HepG2 (cell line): ENCODE results near the gene SLC13A1.

ENCODE experiments used
- FIP1L1 ChIP-seq: fragments of 200-400 bp; formaldehyde crosslinking; IDR thresholded peaks from 2 replicates; pipeline ENCODE4 v1.6.1; 2018; ENCODE audit warnings: low read depth, mild to moderate bottlenecking, low read length, moderate library complexity, borderline replicate concordance; ENCODE audit not compliant: insufficient read depth
- GATAD1 ChIP-seq: IDR thresholded peaks from 2 replicates; pipeline ENCODE4 v1.6.1; 2016; ENCODE audit warnings: missing genetic modification reagents, missing compliant biosample characterization
- HDAC2 ChIP-seq: sonication (generic); formaldehyde crosslinking; IDR thresholded peaks from 2 replicates; pipeline ENCODE4 v1.4.0; 2020; ENCODE audit warnings: missing genetic modification reagents
- HDAC6 ChIP-seq: fragments of 200-600 bp; sonication (generic); IDR thresholded peaks from 2 replicates; pipeline ENCODE4 v1.7.0; 2017; ENCODE audit warnings: mild to moderate bottlenecking, antibody characterized with exemption, low read length, low read depth
- HMG20A ChIP-seq: IDR thresholded peaks from 2 replicates; pipeline ENCODE4 v1.6.1; 2016; ENCODE audit warnings: borderline replicate concordance
- JUND ChIP-seq: sonication (generic); formaldehyde crosslinking; IDR thresholded peaks from 2 replicates; pipeline ENCODE4 v1.8.0; 2022; ENCODE audit warnings: mild to moderate bottlenecking, missing genetic modification reagents
- POLR2A ChIP-seq, 2 experiments: IDR thresholded peaks; 2 replicates each; pipeline ENCODE4 v1.6.1; 2011; ENCODE audit warnings: low read depth in 2 of 2, low read length in 2 of 2, mild to moderate bottlenecking in 1 of 2, moderate library complexity in 1 of 2; ENCODE audit not compliant: insufficient read depth in 1 of 2
- SIN3A ChIP-seq: IDR thresholded peaks from 2 replicates; pipeline ENCODE4 v1.6.1; 2011; ENCODE audit warnings: low read depth, mild to moderate bottlenecking, control low read depth, low read length, borderline replicate concordance
- ZKSCAN5 ChIP-seq: sonication (generic); formaldehyde crosslinking; IDR thresholded peaks from 2 replicates; pipeline ENCODE4 v1.5.1; 2020; ENCODE audit warnings: mild to moderate bottlenecking, missing genetic modification reagents
- ZNF746 ChIP-seq: sonication (generic); formaldehyde crosslinking; IDR thresholded peaks from 2 replicates; pipeline ENCODE4 v1.8.0; 2022; ENCODE audit warnings: mild to moderate bottlenecking, missing genetic modification reagents
- TF ChIP-seq, protein P1 (sequence below): sonication (generic); formaldehyde crosslinking; IDR thresholded peaks from 2 replicates; pipeline ENCODE4 v1.5.0; 2020; ENCODE audit warnings: mild to moderate bottlenecking, missing genetic modification reagents, moderate library complexity
- TF ChIP-seq, protein P2 (sequence below): sonication (generic); formaldehyde crosslinking; IDR thresholded peaks from 2 replicates; pipeline ENCODE4 v1.5.0; 2020; ENCODE audit warnings: missing genetic modification reagents

DNA sequence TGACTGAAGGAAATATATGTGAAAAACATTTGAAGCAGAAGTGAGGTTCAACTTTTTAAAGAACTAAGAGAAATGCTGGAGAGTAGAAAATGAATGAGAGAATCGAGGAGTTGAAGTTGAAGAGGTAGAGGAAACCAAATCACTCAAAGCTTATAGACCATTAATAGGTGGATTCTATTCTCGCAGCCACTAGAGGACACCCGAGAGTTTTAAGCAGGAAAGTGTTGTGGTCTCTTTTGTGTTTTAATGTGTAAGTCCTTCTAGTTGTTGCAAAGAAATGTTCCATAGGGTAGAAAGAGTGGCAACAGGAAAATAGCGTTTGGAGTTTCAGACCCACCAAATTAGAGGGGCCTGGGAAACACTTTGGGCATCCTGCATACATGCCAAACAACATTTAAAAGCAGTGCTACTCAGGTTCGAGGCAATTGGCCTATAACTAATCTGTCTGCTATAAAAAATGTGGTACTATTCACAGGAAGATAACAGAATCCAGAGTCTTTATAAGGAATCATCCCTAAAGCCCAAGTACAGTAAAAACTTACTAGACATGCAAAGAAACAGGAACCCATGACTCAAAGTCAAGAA is 129.0 kb downstream of the SLC13A1 start:
- TF ChIP-seq JUND (CRISPR knock-in tag) (no peak), ZKSCAN5 (CRISPR knock-in tag) (no peak), HDAC2 (CRISPR knock-in tag) (no peak), HDAC6 (no peak), POLR2A (IDR thresholded peaks at IDR 0.05; ENCODE audit: insufficient read depth in 1 of 2, low read depth in 2 of 2, low read length in 2 of 2) (no peak), ZNF746 (CRISPR knock-in tag) (no peak), GATAD1 (CRISPR knock-in tag) (no peak), FIP1L1 (no peak), SIN3A (no peak), HMG20A (CRISPR knock-in tag) (no peak)
- TF ChIP-seq, protein P1, sequence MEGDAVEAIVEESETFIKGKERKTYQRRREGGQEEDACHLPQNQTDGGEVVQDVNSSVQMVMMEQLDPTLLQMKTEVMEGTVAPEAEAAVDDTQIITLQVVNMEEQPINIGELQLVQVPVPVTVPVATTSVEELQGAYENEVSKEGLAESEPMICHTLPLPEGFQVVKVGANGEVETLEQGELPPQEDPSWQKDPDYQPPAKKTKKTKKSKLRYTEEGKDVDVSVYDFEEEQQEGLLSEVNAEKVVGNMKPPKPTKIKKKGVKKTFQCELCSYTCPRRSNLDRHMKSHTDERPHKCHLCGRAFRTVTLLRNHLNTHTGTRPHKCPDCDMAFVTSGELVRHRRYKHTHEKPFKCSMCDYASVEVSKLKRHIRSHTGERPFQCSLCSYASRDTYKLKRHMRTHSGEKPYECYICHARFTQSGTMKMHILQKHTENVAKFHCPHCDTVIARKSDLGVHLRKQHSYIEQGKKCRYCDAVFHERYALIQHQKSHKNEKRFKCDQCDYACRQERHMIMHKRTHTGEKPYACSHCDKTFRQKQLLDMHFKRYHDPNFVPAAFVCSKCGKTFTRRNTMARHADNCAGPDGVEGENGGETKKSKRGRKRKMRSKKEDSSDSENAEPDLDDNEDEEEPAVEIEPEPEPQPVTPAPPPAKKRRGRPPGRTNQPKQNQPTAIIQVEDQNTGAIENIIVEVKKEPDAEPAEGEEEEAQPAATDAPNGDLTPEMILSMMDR (CRISPR knock-in tag): peak; percentile 67
- TF ChIP-seq, protein P2, sequence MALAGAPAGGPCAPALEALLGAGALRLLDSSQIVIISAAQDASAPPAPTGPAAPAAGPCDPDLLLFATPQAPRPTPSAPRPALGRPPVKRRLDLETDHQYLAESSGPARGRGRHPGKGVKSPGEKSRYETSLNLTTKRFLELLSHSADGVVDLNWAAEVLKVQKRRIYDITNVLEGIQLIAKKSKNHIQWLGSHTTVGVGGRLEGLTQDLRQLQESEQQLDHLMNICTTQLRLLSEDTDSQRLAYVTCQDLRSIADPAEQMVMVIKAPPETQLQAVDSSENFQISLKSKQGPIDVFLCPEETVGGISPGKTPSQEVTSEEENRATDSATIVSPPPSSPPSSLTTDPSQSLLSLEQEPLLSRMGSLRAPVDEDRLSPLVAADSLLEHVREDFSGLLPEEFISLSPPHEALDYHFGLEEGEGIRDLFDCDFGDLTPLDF (CRISPR knock-in tag): no peak
